IPS-20b (cell line): ENCODE data around the gene MPPE1.

Experiments used
- H3K27ac ChIP-seq: one replicate; pipeline ENCODE4 v1.5.1; 2013; ENCODE audit warnings: low read length
- H3K27me3 ChIP-seq: 2 replicates; pipeline ENCODE4 v1.6.1; 2013; ENCODE audit warnings: mild to moderate bottlenecking, low read length, inconsistent platforms; ENCODE audit not compliant: insufficient read depth
- H3K36me3 ChIP-seq: 2 replicates; pipeline ENCODE4 v1.6.1; 2013; ENCODE audit warnings: low read depth, mild to moderate bottlenecking, inconsistent platforms, low read length, moderate library complexity; ENCODE audit not compliant: insufficient read depth
- H3K4me1 ChIP-seq: 2 replicates; pipeline ENCODE4 v1.6.1; 2013; ENCODE audit warnings: mild to moderate bottlenecking, control low read depth, inconsistent platforms, low read length, moderate library complexity; ENCODE audit not compliant: insufficient read depth
- H3K4me3 ChIP-seq: 2 replicates; pipeline ENCODE4 v1.5.1; 2013; ENCODE audit warnings: mild to moderate bottlenecking, low read length, inconsistent platforms
- H3K9ac ChIP-seq: 2 replicates; pipeline ENCODE4 v1.6.1; 2013; ENCODE audit warnings: low read depth, mild to moderate bottlenecking, inconsistent platforms, low read length, moderate library complexity
- H3K9me3 ChIP-seq: 2 replicates; pipeline ENCODE4 v1.6.1; 2013; ENCODE audit warnings: mild to moderate bottlenecking, low read depth, low read length, inconsistent platforms; ENCODE audit not compliant: insufficient read depth

MPPE1 gene

DNA sequence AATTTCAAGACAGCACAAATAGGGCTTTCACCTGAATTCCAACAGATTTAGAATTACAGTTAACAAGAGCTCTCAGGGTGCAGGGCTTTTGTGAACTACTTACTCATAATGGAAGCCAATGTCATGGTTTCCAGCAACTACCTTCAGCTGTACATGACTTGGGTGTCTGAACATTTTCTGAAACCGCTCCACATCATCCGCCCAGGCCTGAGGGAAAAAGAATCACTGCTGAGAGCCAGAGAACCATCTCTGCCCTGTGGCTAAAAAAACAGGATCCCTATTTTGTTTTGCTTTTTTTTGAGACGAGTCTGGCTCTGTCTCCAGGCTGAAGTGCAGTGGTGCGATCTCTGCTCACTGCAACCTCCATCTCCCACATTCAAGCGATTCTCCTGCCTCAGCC lies 18.8 kb downstream of the MPPE1 start:
- Histone ChIP-seq H3K36me3 (peaks cover 23% of the 10 kb centered on the region; the same call in 1 of the 2 replicates), H3K4me1 (peaks cover 5% of the 10 kb centered on the region; the same call in 1 of the 2 replicates), H3K27ac (no peak overlapping the region), H3K9ac (no peak overlapping the region), H3K27me3 (no peaks in the 10 kb centered on the region), H3K4me3 (no peak overlapping the region), H3K9me3 (no peaks in the 10 kb centered on the region)

DNA sequence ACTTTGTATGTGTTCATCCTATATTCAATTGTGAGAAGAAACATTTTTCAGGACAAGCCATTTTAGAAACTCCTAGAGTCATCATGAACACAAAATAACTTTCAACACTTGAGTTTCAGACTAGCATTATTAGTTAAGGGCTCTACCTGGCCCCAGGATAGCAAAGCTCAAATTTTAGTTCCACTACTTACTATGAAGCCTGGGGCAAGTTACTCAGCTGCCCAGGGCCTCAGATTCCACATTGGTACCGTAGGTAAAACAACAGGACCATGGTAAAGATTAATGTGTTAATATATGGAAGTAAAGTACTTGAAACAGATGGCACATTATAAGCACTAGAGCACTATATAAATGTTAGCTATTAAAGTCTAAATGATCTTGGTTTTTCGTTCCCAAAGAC lies 19.4 kb downstream of the MPPE1 start:
- Histone ChIP-seq H3K27ac (no peak overlapping the region), H3K4me1 (peaks cover 5% of the 10 kb centered on the region; the same call in 1 of the 2 replicates), H3K27me3 (no peaks in the 10 kb centered on the region), H3K4me3 (no peak overlapping the region), H3K9ac (no peak overlapping the region), H3K9me3 (no peaks in the 10 kb centered on the region), H3K36me3 (peaks cover 24% of the 10 kb centered on the region; the same call in 1 of the 2 replicates)

DNA sequence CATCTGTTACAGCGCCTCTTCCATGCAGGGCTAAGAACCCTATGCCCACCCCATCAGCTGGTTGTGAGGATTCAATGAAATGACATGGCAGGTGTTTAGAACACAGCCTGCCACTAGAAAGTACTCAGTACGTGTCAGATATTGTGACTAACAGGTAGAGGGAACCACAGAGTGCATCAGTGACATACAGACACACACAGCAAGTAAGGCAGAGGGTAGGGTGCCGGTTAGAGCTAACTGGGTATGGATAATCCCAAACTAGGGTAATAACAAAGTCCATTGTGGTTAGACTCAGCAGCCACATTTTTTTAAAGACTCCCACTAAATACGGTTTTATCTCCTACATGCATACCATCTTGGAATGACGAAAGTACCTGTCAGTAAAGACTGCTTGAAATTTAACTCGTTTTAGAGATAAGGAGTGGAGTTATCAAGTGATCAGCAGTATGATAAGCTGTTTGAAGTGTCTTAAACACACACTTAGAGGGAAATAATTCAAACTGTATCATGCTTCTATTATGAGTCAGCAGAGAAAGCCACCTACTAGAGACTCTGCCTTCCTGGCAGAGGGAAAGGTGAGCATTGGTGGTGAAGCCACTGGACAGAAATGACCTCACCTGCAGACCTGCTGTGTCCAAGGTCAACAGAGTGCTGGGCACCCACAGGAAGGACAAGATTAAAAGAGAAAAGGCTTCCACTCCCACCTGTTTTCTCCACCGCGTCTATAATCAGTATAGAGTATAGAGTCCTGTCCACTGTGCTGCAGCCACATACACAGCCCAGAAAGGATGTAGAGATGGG lies 20.6 kb downstream of the MPPE1 start:
- peaks cover 5% of the 10 kb centered on the region; the same call in 1 of the 2 replicates for H3K4me1 ChIP-seq
- H3K4me3 ChIP-seq = no peak overlapping the region
- peaks cover 24% of the 10 kb centered on the region; the same call in 1 of the 2 replicates for H3K36me3 ChIP-seq
- H3K27ac ChIP-seq = no peak overlapping the region
- no peaks in the 10 kb centered on the region for H3K9me3 ChIP-seq
- H3K27me3 ChIP-seq = no peaks in the 10 kb centered on the region
- H3K9ac ChIP-seq = no peak overlapping the region

DNA sequence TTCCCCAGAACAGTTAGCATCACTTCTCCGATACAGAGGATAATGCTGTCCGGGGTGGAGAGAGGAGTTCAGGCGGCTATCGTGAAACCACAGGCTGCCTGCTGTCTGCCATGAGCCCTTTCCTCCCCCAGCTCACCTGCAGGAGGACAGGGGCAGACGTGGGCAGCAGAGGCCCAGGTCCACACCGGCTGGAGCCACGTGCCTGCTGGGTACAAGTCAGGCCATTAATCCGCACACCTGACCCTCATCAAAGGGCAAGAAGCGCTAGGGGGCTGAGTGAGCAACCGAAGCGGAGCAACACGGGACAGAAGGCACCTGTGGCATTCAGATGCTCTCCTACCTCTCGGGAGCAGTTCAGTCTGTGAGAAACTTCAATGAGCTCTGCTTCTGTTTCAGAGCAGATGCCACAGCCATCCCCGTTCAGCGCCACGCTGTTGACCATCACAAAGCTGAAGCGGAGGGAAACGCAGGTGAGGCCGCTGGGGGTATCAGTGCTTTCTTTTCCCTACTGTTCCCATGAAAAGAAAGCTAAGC lies 21.5 kb downstream of the MPPE1 start:
- Histone ChIP-seq H3K4me3 (no peak overlapping the region), H3K36me3 (peaks cover 29% of the 10 kb centered on the region), H3K27ac (no peak overlapping the region)

GRCh38 chr18:11885278-11885947 lies 22.7 kb downstream of the MPPE1 start:
- H3K36me3 ChIP-seq = peaks cover 31% of the 10 kb centered on the region

More for the DNA sequence above, 21.5 kb downstream of the MPPE1 start:
- Histone ChIP-seq H3K4me1 (peaks cover 5% of the 10 kb centered on the region; the same call in 1 of the 2 replicates), H3K27me3 (no peaks in the 10 kb centered on the region), H3K9ac (no peak overlapping the region), H3K9me3 (no peaks in the 10 kb centered on the region)

GRCh38 chr18:11884396-11885030 lies 23.6 kb downstream of the MPPE1 start:
- Histone ChIP-seq H3K27ac (no peak overlapping the region), H3K4me1 (peaks cover 5% of the 10 kb centered on the region; the same call in 1 of the 2 replicates), H3K27me3 (no peaks in the 10 kb centered on the region), H3K9ac (no peak overlapping the region), H3K36me3 (peaks cover 31% of the 10 kb centered on the region), H3K4me3 (no peak overlapping the region), H3K9me3 (no peaks in the 10 kb centered on the region)

More at GRCh38 chr18:11885278-11885947, 22.7 kb downstream of the MPPE1 start:
- peaks cover 5% of the 10 kb centered on the region; the same call in 1 of the 2 replicates for H3K4me1 ChIP-seq
- H3K27me3 ChIP-seq = no peaks in the 10 kb centered on the region
- no peak overlapping the region for H3K27ac ChIP-seq
- H3K9ac ChIP-seq = no peak overlapping the region
- no peak overlapping the region for H3K4me3 ChIP-seq
- H3K9me3 ChIP-seq = no peaks in the 10 kb centered on the region

- Histone ChIP-seq H3K27ac (no peak overlapping the region), H3K27me3 (no peaks in the 10 kb centered on the region), H3K9ac (no peak overlapping the region), H3K4me1 (peaks cover 5% of the 10 kb centered on the region; the same call in 1 of the 2 replicates), H3K36me3 (peaks cover 22% of the 10 kb centered on the region), H3K9me3 (no peaks in the 10 kb centered on the region), H3K4me3 (no peak overlapping the region)
Observed at GRCh38 chr18:11883153-11883552, 25.0 kb downstream of the MPPE1 start.

GRCh38 chr18:11882636-11883035 lies 25.5 kb downstream of the MPPE1 start:
- H3K27ac ChIP-seq = no peak overlapping the region
- H3K9ac ChIP-seq = no peak overlapping the region
- peaks cover 22% of the 10 kb centered on the region for H3K36me3 ChIP-seq
- H3K4me1 ChIP-seq = peaks cover 5% of the 10 kb centered on the region; the same call in 1 of the 2 replicates
- no peak overlapping the region for H3K4me3 ChIP-seq
- H3K9me3 ChIP-seq = no peaks in the 10 kb centered on the region
- H3K27me3 ChIP-seq = no peaks in the 10 kb centered on the region

GRCh38 chr18:11880586-11881304 lies 27.4 kb downstream of the MPPE1 start:
- Histone ChIP-seq H3K36me3 (peaks cover 22% of the 10 kb centered on the region), H3K4me3 (no peak overlapping the region), H3K9me3 (no peaks in the 10 kb centered on the region), H3K9ac (no peak overlapping the region), H3K4me1 (no peaks in the 10 kb centered on the region), H3K27me3 (no peaks in the 10 kb centered on the region), H3K27ac (no peak overlapping the region)

- Histone ChIP-seq H3K27ac (no peak overlapping the region), H3K4me1 (no peaks in the 10 kb centered on the region), H3K4me3 (no peak overlapping the region), H3K36me3 (peaks cover 7% of the 10 kb centered on the region), H3K27me3 (no peaks in the 10 kb centered on the region), H3K9me3 (no peaks in the 10 kb centered on the region), H3K9ac (no peak overlapping the region)
Observed at GRCh38 chr18:11877497-11878135, 30.5 kb downstream of the MPPE1 start.
